ENCODE data around the gene PRKAG2.

The PRKAG2 gene

DNA sequence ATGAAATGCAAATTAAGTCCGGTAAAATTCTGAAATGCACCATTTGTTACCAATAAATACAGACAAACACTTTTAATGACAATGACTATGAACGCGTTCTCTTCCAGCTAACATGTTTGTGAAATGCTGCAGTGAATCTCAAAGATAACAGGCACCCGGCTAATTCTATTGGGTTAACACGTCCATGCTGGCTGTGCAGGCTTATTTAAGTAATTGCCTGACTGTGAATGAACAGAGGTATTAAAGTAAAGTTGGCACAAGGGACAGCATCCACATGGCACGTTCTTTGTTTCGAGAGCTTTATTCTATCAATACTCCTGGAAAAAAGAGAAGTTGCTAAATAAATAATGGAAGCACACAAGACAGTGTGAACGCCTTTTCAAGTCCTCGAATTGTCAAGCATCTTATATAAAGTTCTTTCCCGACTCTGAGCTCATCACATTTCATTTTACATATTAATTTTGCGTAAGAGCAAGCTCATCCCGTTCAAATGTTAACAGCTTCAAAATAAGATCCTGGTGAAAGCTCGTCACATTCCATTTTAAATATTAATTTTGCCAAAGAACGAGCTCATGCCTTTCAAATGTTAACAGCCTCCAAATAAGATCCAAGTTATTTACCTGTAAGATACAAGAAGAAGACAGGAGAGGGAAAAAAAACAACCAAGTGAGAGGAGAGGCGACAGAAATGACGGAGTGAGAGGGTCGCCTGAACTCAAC is 245.9 kb downstream of the PRKAG2 start:
- DNase-seq = no peak

GRCh38 chr7:151630358-151630757 is 246.6 kb downstream of the PRKAG2 start:
- no peak for DNase-seq

GRCh38 chr7:151629713-151630272 is 247.1 kb downstream of the PRKAG2 start:
- no peak for DNase-seq

- no peak for DNase-seq
Observed at GRCh38 chr7:151628846-151629604, 247.9 kb downstream of the PRKAG2 start.

GRCh38 chr7:151626422-151627115 is 250.3 kb downstream of the PRKAG2 start:
- peak; percentile 10 for DNase-seq

DNA sequence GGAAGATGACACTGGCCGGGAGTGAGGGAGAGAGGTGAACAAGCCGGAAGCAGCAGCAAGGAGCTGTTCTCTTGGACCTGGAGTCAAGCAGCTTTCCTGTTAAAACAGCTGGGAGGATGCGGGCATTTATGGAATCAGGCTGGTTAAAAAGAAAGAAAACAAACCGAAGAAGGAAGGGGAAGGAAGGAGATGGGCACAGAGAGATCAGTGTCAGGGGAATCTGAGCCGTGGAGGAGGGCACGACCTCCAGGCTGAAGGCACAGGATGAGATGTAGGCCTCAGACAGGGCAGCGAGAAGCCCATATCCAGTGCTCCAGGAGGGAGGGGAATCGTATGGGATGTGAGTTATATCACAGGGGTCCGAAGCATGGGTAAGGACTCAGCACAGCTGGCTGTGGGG is 251.3 kb downstream of the PRKAG2 start:
- no peak for DNase-seq

- DNase-seq = no peak
Observed at GRCh38 chr7:151624246-151624928, 252.5 kb downstream of the PRKAG2 start.

DNA sequence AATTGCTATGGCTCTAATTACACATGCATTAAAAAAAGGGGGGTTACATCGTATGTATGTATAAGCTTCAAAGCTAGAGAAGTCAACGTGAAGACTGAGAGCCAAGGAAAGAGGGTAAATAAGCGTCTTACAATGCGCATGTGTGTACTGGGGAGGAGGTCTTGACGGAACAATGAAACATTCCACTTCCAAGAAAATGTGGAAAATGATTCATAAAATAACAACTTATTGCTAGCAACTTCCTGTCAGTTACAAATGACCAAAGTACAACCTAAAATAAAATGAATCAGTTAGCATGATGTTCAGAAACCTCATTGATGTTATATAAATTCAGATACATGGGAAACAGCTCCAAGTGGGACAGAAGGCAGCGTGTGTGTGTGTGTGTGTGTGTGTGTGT is 253.1 kb downstream of the PRKAG2 start:
- DNase-seq = no peak

- no peak for DNase-seq
Observed at GRCh38 chr7:151621961-151622360, 255.0 kb downstream of the PRKAG2 start.

GRCh38 chr7:151616443-151617213 is 260.3 kb downstream of the PRKAG2 start:
- no peak for DNase-seq

DNA sequence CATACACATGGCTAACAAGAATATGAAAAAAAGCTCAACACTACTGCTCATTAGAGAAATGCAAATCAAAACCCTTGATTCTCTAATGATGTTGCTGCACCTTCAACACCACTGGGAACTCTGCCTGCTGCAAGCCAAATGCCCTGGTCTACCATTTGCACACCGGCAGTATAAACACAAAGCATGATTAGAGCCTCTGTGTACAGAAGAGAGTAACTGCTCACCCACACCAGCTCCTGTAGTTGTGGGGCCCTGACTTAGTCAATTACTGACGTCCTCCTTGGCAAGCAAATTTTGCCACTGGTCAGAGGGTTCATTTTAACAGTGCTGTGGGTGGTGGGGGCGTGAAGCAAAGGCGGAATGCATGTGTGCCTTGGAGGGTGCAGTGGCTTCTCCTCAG is 261.1 kb downstream of the PRKAG2 start:
- DNase-seq = no peak

- DNase-seq = no peak
Observed at GRCh38 chr7:151615058-151615457, 261.9 kb downstream of the PRKAG2 start.

GRCh38 chr7:151614019-151614418 is 262.9 kb downstream of the PRKAG2 start:
- DNase-seq = no peak

DNA sequence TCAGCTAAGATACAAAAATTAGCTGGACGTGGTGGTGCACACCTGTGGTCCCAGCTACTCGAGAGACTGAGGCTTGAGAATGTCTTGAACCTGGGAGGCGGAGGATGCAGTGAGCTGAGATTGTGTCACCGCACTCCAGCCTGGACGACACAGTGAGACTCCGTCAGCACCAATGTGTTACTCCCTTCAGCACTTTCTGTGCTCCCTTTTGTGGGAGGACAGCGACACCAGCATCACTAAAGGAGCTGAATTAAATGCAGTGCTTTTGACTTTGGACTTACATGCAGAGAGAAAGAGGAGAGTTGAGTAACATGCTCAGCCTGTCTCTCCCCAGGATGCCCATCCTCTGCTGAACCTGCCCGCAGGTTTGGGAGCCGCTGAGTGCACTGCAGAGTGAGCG is 265.0 kb downstream of the PRKAG2 start:
- no peak for DNase-seq

GRCh38 chr7:151611041-151611440 is 265.9 kb downstream of the PRKAG2 start:
- DNase-seq = no peak

DNA sequence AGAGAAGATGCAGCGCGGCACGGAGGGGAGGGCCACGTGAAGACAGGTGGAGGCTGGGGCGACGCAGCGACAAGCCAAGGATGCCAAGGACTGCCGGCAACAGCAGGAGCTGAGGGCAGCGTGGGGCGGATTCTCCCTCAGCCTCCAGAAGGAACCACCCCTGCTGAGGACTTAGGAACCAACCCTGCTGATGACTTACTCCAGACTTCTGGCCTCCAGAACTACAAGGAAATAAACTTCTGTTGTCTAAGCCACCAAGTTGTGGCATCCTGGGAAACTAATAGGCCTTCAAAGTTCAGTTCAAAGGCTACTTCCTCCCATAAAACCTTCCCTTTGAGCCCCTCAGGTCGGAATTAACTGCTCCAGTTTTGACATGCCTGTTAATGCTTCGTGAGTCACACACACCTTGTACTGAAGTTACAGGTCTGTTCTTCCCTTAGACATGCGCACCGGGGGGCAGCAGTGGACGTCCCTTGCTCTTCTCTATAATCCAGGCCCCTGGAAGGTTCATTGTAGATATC is 268.8 kb downstream of the PRKAG2 start:
- DNase-seq = no peak

DNA sequence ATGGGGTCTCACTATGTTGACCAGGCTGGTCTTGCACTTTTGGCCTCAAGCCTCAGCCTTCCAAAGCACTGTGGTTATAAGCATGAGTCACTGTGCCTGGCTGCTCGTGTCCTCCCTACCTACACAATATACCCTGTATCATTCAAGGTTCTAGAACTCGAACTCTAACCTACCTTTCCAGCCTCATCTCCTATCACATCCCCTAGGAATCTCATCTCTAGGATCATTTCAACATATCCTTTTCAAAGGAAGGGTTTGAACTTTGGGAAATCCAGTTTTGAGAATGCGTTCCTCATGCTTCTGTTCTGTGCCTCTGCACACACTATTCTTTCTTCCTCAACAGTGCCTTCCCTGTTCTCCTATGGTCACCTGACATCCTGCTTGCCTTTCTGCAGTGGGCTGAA is 269.4 kb downstream of the PRKAG2 start:
- DNase-seq = no peak

DNA sequence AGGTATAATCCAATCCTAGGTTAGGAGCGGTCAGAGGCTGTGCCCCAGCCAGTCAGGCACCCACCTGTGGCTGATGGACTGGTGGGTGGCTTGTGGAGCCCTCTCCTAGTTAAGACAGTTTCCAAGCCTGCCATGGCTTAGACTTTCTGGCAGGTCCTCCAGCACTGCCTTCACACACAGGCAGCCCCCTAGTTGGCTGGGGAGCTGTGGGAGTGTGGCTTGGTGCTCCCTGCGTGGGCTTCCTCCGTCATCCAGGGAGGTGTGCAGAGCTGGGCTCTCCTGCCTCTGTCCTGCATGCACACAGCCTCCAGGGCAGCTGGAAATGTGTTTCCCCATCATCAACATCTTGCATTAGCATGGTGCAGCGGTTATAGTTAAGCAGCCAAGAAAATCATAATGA is 273.0 kb downstream of the PRKAG2 start:
- DNase-seq = no peak

GRCh38 chr7:151601521-151602305 is 275.2 kb downstream of the PRKAG2 start:
- no peak for DNase-seq

DNA sequence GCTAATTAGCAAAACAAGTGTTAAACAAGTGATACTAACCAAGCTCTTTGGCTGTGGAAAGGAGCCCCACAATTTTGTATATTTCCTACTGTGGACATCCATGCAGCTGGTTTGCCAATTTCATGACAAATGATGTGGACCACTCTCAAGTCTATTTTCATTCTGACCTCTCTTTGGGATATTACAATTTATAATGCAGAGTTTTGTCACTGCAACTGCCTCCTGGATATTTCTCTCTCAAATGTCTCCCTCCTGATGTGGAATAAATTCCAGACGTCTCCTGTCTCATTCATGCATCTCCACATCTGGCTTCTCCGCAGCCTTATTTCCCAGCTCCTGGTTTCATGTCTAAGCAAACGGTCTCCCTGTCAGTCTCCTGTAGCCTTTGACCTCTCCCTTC is 276.6 kb downstream of the PRKAG2 start:
- no peak for DNase-seq
